NB4 (cell line): ENCODE results near the gene AGPAT1.

Experiments
- DNase-seq: peaks from one replicate; pipeline ENCODE4 v3.0.0; 2010; ENCODE audit warnings: low read depth
- H3K4me3 ChIP-seq: one replicate; pipeline ENCODE4 v1.5.1; 2011; ENCODE audit warnings: mild to moderate bottlenecking, low read depth, low read length, moderate library complexity
- MAX ChIP-seq: IDR thresholded peaks from 2 replicates; pipeline ENCODE4 v1.6.1; 2011; ENCODE audit warnings: low read depth, low read length
- MYC ChIP-seq: IDR thresholded peaks from 2 replicates; pipeline ENCODE4 v1.6.1; 2011; ENCODE audit warnings: low read depth, low read length
- POLR2A ChIP-seq: IDR thresholded peaks from 2 replicates; pipeline ENCODE4 v1.6.1; 2011; ENCODE audit warnings: mild to moderate bottlenecking; ENCODE audit not compliant: insufficient read length; ENCODE audit errors: extremely low read depth
- TF ChIP-seq, protein P1 (sequence below): IDR thresholded peaks from one replicate; pipeline ENCODE4 v1.5.1; 2012; ENCODE audit warnings: low read depth, low read length

AGPAT1 gene

GRCh38 chr6:32167761-32168262, 8.1 kb downstream of the AGPAT1 start:
- no peak for DNase-seq
- no peak overlapping the region for H3K4me3 ChIP-seq
- TF ChIP-seq, protein P1, sequence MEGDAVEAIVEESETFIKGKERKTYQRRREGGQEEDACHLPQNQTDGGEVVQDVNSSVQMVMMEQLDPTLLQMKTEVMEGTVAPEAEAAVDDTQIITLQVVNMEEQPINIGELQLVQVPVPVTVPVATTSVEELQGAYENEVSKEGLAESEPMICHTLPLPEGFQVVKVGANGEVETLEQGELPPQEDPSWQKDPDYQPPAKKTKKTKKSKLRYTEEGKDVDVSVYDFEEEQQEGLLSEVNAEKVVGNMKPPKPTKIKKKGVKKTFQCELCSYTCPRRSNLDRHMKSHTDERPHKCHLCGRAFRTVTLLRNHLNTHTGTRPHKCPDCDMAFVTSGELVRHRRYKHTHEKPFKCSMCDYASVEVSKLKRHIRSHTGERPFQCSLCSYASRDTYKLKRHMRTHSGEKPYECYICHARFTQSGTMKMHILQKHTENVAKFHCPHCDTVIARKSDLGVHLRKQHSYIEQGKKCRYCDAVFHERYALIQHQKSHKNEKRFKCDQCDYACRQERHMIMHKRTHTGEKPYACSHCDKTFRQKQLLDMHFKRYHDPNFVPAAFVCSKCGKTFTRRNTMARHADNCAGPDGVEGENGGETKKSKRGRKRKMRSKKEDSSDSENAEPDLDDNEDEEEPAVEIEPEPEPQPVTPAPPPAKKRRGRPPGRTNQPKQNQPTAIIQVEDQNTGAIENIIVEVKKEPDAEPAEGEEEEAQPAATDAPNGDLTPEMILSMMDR = no peak
- TF ChIP-seq MYC (no peak), POLR2A (no peak), MAX (no peak)

- no peak for DNase-seq
- TF ChIP-seq, protein P1 = no peak
- no peak for TF ChIP-seq MYC
- TF ChIP-seq POLR2A = no peak
- TF ChIP-seq MAX = no peak
- no peak overlapping the region for H3K4me3 ChIP-seq
These were observed 8.6 kb downstream of the AGPAT1 start for GRCh38 chr6:32167154-32167760.

DNA sequence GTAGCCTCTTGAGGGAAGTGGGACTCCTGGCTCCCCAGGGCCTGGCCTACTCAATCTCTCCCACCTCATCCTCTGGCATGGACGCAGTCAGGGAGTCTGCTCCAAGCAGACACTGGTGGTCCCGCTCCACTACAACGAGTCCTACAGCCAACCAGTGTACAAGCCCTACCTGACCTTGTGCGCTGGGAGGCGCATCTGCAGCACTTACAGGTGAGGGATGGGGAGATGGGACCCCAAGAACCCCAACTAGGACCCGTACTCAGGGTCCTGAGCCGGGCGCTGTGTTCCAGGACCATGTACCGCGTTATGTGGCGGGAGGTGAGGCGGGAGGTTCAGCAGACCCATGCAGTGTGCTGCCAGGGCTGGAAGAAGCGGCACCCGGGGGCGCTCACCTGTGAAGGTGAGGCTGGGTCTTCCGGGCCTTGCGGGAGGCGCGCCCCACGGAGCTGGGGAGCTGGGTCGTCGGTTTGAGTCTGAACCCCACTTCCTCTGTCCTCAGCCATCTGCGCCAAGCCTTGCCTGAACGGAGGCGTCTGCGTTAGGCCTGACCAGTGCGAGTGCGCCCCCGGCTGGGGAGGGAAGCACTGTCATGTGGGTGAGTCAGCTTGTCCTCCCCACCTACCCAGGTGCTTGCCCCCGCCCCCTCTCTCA, 9.3 kb downstream of the AGPAT1 start:
- DNase-seq = no peak
- TF ChIP-seq MAX (no peak), MYC (no peak)
- TF ChIP-seq, protein P1 = peak; percentile 21
- H3K4me3 ChIP-seq = no peak overlapping the region

DNA sequence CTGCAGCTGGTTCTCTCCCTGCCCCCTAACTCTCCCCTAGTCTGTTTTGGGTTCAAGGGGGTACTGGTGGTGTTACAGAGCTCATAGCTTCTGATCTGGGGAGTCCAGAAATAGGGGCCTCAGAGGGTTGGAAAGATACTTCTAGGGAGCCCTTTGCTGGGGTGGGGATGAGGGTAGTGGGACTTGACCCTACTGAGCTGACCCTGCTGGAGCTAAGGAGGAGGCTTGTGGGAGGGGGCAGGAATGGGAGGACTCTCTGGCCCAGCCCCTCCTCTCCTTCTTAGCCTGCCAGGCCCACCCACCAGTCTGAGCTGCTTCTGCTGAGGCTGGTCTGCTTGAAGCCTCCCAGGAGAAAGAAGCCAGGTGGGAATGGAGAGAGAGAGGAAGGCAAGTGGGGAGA, 11.6 kb downstream of the AGPAT1 start, which contains the start of gene EGFL8:
TSS of gene EGFL8 (plus strand) at position 301 of the 400 bp plus-strand sequence. CDS start 1,571 bp downstream, outside the sequence.
- TF ChIP-seq MAX = no peak
- TF ChIP-seq MYC = no peak
- TF ChIP-seq, protein P1 = no peak
- no peak for TF ChIP-seq POLR2A

GRCh38 chr6:32163559-32164258, 12.2 kb downstream of the AGPAT1 start:
- no peak for TF ChIP-seq MAX
- TF ChIP-seq, protein P1 = no peak
- TF ChIP-seq POLR2A = no peak
- TF ChIP-seq MYC = no peak
- no peak overlapping the region for H3K4me3 ChIP-seq
- DNase-seq = no peak

More for the DNA sequence above, 11.6 kb downstream of the AGPAT1 start, which contains the start of gene EGFL8:
- no peak for DNase-seq
- no peak within 1 kb of the TSS for H3K4me3 ChIP-seq
